ENCODE results near the gene GBA2.

The GBA2 gene

GRCh38 chr9:35737143-35737542 is 11.9 kb downstream of the GBA2 start:
- no peak for DNase-seq (ENCODE audit: low spot score)

DNA sequence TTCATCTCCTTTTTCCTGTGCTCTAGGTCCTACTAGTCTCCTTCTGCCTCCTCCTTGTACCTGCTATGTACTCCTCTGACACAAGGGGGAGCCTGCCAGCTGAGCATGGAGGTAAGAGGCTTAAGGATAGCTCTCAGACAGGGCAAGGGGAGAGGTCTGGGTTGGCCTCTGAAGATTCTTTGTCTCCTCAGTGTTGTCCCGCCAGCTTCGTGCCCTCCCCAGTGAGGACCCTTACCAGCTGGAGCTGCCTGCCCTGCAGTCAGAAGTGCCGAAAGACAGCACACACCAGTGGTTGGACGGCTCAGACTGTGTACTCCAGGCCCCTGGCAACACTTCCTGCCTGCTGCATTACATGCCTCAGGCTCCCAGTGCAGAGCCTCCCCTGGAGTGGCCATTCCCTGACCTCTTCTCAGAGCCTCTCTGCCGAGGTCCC is 12.8 kb downstream of the GBA2 start:
- DNase-seq (ENCODE audit: low spot score), result peak; percentile 76

DNA sequence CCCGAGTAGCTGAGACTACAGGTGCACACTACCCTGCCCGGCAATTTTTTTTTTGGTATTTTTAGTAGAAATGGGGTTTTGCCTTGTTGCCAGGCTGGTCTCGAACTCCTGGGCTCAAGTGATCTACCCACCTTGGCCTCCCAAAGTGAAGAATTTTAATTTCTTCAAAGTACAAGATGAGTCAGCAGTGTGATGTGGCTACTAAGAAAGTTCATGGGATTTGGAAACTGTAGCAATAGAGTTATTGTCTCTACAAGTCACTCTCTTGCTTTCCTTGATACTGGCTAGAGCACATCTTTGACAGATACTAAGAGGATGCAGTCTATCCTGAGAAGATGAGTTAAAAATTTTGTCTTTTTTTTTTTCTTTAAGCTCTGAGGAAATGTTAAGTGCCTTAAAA is 14.9 kb downstream of the GBA2 start:
- DNase-seq (ENCODE audit: low spot score), result no peak

GRCh38 chr9:35732800-35733541 is 16.1 kb downstream of the GBA2 start:
- peak; percentile 77 for DNase-seq (ENCODE audit: low spot score)

DNA sequence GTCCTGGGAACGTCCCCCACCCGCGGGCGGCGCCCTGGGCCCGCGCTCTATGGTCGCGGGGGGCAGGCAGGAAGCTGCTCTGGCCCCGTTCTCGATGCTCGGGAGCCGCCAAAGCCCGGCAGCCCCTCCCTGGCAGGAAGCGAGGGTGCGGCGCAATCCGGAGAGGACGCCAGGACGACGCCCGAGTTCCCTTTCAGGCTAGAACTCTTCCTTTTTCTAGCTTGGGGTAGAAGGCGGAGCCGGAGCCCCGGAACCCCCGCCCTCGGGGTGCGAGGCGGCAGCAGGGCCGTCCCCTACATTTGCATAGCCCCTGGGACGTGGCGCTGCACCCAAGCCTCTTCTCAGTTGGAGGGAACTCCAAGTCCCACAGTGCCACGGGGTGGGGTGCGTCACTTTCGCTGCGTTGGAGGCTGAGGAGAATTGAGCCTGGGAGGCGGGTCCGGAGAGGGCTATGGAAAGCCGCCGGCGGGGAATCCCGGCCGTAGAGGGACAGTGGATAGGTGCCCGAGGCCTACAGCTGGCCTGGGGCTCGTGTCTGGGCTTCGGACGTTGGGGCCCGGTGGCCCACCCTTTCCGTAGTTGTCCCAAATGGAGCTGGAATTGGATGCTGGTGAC is 16.7 kb downstream of the GBA2 start, which contains the start of the genes CREB3 and TLN1:
CREB3 (plus strand) TSS at position 482 of the 615 bp plus-strand sequence; CDS start at position 589, 107 bp downstream.
TLN1 (minus strand) TSS at position 11 of the 615 bp plus-strand sequence. CDS start 6,501 bp downstream, outside the sequence.
- peak; percentile 97 for DNase-seq (ENCODE audit: low spot score)

DNA sequence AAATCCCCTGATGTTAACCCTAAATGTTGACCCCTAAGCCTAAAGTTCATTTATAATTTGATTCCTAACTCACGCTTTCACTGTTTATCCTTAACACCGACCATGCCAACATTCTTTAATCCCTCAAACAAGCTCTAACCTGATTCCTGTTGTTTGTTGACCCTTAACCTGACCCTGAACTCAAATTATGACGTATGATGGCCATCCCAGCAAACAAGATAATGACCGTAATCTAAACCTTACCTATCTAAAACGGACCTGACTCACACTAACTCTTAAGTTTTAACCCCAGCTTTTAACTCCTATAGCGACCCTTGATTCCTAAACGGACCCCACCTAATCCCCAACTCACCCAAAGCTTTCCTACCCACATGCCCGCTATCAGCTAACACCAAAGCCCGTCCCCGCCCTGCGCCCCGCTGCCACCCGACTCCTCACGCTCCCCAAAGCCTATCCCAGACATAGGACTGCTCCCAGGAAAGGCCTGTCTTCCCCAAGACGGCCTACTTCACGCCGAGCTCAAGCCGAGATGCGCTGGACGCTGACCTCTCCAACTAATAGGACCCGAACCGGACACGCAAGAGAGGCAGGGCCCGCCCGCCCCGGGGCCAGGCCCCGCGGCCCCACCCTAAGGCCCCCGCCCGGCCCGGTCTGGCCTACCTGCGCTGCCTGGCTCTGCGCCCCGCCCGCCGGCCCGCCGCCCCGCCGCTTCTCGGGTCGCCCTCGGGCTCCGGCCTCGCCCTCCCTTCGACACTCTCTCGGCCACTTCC is 17.4 kb downstream of the GBA2 start:
- DNase-seq (ENCODE audit: low spot score), result no peak

GRCh38 chr9:35730486-35730854 is 18.6 kb downstream of the GBA2 start:
- no peak for DNase-seq (ENCODE audit: low spot score)

- DNase-seq (ENCODE audit: low spot score), result peak; percentile 93
These were observed 19.1 kb downstream of the GBA2 start for GRCh38 chr9:35729700-35730485.

- DNase-seq (ENCODE audit: low spot score), result no peak
These were observed 19.9 kb downstream of the GBA2 start for GRCh38 chr9:35729101-35729500.

- DNase-seq (ENCODE audit: low spot score), result peak; percentile 86
These were observed 20.7 kb downstream of the GBA2 start for GRCh38 chr9:35728041-35728971.

- no peak for DNase-seq (ENCODE audit: low spot score)
These were observed 21.4 kb downstream of the GBA2 start for GRCh38 chr9:35727676-35728040.

DNA sequence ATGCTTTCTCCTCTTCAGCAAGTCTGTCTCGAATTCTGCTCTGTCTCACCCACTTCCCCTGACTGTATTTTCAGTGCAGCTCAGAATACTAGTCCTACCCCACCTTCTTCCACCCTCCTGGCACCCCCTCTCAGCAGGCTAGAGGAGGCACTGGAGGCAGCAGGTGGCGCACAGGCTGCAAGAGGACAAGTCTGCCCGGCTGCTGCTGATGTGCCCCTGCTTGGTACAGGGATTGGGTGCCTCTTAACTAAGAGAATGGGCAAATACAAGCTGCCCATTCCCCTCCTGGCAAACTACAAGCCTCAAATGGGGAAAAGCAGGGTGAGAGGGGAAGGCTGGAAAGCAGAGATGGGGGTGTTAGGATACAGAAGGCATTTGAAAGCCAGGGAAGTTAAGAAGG is 22.1 kb downstream of the GBA2 start:
- DNase-seq (ENCODE audit: low spot score), result no peak

DNA sequence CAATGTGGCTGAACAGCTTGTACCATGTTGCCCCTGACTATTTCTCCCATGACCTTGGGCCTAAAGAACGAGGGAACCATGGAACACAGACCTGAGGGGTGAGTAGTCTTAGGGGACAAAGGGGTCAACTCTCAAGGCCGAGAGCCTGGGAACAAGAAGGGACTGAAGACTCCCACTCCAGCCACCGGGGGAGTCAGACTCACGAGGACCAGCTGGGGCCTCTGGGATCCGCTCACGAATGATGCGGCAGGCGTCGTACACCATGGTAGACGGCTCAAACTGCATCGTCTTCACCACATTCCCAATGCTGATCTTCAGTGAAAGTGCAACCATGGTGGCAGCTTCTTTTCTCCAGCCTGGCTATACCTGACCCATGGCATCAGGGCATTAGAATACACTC is 23.7 kb downstream of the GBA2 start:
- no peak for DNase-seq (ENCODE audit: low spot score)

DNA sequence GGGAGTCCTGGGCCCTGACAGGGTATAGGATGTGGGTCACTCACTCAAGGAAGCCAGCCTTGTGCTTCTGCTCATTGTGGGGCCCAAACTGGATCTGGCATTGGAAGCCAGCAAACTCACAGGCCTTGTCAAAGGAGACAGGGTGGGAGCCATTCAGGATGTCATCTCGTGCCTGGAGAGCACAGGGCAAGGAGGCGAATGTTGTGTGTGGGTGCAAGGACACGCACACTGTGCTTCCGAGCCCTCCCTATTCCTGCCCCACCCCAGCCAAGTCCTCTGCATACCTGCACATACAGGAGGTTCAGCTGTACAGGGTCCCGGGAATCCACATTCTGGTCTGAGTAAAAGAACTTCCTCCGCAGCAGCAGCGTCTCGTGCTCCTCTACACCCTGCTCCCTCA is 25.1 kb downstream of the GBA2 start:
- no peak for DNase-seq (ENCODE audit: low spot score)

- DNase-seq (ENCODE audit: low spot score), result no peak
These were observed 25.6 kb downstream of the GBA2 start for GRCh38 chr9:35723426-35723825.

DNA sequence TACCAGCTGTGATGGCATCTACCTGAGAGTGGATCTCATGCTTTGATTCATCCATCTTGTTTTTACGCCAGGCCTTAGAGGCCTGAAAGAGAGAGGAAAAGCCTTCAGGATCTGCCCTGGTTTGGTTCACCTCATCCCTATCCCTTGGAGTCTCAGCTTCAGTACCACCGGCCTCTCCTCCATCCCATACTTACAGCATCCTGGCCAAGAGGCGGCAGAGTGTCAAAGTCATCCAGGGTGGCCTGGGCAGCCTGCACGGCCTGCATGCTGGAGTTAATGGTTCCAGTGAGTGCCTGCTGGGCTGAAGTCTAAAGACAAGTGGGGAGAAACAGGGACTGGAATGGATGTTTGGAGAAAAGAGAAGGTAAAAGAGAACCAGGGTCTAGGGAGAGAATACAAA is 29.5 kb downstream of the GBA2 start:
- DNase-seq (ENCODE audit: low spot score), result no peak

DNA sequence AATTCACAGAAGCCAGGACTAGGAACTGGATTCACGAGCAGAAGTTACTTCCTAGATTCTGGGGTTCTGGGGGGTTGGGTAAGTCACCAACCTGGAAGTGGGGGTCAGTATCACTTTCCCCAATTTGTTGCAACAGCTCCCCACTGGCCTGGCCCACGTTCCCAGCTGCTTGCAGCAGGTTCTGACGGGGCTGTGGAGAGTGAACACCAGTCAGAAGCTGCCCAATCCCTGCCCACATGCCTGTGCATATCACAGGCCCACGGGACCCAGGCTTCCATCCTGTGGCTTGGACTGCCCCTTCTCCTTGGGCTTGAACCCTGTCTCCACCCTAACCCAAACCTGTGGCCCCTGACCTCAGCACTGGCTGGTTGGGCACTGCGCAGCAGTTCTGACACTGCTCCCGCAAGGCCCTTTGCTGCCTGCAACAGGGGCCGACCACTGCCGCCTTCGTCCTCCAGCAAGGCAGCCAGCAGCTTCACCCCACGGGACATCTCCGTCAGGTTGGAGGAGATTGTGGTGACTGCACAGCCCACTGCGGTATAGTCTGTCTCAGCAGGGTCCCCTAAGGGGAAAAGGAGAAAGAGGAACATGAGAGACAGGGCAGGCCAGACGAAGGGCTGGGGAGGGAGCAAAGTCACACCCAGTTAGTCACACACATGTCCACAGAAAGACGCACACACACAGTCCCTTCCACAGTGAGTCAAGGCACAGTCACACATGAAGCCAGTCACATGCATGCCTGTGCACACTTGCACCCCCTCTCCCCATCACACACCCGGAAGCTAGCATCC is 30.1 kb downstream of the GBA2 start:
- no peak for DNase-seq (ENCODE audit: low spot score)

DNA sequence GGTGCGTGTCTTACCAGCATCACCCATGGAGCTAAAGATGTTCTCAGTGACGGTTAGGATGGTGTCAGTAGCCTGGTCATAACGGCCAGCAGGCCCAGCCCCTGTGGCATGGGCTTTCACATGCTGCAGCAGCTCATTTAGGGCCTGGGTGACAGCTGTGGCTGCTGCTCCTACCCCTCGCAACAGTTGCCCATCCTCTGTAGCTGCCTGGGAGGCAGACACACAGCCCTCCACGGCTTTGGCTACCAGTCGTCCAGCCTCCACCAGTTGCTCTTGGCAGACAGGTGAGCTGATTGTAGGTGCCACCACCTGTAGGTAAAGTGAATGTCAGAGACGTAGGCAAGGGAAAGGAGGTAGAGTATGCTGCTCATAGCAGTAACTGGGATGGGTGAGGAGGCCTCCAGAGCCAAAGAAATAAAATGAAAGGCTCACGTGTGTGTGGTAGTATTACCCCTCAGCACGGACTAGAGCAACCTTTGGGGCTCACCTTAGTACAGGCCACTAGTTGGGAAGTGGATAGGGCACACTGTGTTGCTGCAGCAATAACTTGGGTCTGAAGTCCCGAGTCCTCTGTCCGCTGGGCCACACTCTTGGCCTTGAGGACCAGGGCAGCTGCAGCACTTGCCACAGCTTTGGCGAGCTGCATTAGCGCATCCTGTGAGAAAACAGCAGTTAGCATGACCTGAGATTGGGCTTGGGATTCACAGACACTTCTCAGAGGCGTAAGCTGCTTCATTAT is 31.7 kb downstream of the GBA2 start:
- no peak for DNase-seq (ENCODE audit: low spot score)

DNA sequence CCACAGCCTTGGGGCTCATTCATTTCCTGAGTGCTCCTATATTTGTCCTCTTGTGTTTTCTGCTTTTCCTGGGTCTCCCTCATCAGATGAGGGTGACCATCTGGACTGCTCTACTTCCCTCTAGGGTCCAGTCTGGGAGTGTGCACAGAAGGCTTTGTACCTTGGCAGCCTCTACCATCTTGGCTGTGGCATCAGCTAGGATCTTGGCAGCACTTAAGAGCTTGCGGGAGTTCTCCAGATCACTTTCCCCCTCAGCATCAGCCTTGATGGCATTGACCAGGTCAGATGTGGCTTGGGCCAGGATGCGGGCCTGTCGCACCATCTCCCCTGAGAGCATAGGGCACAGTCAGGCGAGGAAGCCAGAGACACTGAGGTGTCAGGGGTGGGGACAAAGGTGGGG is 32.8 kb downstream of the GBA2 start:
- no peak for DNase-seq (ENCODE audit: low spot score)
